Breast epithelium (tissue), 3 donors: ENCODE data around the gene CACNG4.

Experiments
- CTCF ChIP-seq, 3 donors: fragments of 450-650 bp; IDR thresholded peaks; one replicate each; pipeline ENCODE4 v1.5.1; 2016 to 2017; ENCODE audit warnings: antibody characterized with exemption in 3 of 3, mild to moderate bottlenecking in 3 of 3, moderate library complexity in 3 of 3
- POLR2A ChIP-seq: fragments of 450-650 bp; IDR thresholded peaks from one replicate; pipeline ENCODE4 v1.6.1; 2016; ENCODE audit warnings: antibody characterized with exemption, mild to moderate bottlenecking, moderate library complexity
- POLR2AphosphoS5 ChIP-seq, 3 donors: sonication (generic); formaldehyde crosslinking; IDR thresholded peaks; one replicate each; pipeline ENCODE4 v1.6.1; 2017; ENCODE audit warnings: antibody characterized with exemption in 3 of 3

DNA sequence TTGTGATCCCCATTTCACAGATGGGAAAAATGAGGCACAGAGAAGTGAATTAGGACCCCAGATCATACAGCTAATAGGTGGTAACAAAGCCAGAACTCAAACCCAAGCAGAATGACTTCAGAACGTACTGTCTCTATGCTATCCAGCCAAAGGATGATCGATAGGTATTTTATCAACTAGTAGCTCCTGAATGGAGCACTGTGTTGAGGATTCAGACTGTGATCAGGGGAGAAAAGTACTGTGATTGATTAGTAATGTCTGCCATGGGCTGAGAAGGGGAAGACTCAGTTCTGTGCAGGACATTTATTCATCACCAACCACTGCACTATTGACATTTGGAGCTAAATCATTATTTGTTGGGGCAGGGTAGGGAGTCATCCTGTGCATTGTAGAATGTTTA lies 38.7 kb downstream of the CACNG4 start:
- no peak for TF ChIP-seq CTCF (IDR thresholded peaks at IDR 0.05)
- no peak for TF ChIP-seq POLR2AphosphoS5 (IDR thresholded peaks at IDR 0.05)
- no peak for TF ChIP-seq POLR2A
